Ramos (cell line): ENCODE measurements around the gene ADGRD2.

Experiments
- in situ Hi-C: fragments of 300-500 bp; cut with MboI; formaldehyde crosslinking; loops from one replicate; pipeline ENCODE4 v1.14.3; 2022; ENCODE audit warnings: low sequenced_read_pairs; ENCODE audit not compliant: unreplicated experiment

ADGRD2 gene

DNA sequence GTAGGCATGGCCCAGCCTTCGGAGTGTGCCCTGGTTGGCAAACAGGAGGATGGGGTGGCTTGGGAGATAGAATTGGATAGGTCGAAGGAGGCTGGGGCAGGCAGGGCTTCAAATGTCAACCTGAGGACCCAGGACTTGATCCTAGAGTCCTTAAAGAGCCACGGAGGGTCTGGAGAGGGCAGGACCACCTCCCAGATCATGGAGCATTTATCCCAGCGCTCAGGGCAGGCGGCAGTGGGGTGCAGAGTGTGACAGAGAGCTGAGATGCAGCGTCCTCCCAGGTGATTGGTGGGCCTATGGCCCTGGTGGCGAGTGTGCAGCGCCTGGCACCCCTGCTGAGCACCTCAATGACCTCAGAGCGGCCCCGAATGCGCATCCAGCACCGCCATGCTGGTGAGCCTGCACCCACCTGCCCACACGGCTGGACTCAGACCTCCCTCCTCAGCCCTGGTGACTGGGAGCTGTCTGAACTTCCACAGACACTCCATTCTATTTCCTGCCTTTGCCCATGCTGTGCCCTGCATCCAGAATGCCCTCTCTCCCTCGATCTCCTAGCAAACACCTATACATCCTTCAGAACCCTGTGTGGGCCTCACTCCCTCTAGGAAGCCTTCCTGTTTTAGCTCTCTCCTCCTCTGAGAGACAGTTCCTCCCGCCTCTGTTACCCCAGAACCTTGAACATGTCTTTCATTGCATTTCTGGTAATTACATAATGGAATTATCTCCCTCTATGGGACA is 6.3 kb downstream of the ADGRD2 start:
- in situ Hi-C loops: no loop called here

DNA sequence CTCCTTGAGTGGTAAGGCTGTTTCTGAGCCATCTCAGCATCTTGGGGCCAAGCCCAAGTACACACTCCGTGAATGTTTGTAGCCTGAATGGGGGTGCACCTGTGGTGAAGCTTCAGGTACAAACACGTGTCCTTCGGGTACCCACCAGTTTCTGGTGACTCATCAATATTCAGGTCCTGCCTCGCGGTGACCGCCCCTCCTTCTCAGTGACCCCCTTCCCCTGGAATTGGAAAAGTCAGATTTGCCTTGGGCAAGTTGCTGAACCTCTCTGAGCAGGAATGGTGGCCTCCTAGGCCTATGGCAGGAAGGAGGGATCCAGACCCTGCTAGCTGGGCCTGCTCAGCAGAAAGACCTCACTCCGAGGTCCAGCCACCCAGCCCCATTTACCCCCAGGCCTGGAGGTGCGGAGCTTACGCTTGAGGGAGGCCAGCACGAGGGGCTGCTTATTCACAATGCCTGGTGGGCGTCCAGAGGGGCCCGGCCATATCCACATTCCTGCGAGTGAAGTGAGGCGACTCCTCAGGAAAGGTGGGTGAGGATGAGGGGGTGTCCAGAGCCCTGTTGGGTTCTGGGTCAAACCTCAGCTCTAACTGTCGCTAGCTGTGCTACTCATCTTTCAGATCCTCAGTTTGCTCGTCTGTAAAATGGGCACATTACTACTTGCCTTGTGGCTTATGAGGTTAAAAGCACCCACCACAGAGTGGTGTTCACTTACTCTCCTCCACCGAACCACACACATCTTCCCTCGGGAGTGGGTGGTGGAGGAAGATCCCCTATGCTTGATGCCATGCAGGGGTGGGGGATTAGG is 7.0 kb downstream of the ADGRD2 start:
- in situ Hi-C loops: no loop called here

DNA sequence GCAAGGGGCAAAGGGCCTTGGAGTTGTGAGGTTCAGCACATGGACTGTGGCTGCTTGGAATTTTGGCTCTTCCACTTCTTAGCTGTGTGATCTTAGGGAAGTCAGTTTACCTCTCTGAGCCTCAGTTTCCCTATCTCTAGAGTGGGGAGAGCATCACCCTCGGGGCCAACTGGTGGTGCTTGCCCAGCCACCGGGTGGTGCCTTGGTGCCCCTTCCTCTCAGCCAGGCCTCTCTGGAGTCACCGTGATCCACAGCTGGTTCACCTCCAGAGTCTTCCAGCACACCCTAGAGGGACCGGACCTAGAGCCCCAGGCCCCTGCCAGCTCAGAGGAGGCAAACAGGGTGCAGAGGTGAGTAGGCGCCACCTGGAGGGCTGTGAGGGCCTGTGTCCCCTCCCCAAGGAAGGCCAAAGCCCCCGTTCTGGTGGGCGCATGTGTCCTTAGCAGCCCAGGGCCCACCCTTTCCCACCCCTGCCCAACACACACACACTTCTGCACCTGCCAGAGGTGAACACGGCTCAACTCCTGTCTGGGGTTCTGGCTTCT is 7.7 kb downstream of the ADGRD2 start:
- in situ Hi-C loops: no loop called here

DNA sequence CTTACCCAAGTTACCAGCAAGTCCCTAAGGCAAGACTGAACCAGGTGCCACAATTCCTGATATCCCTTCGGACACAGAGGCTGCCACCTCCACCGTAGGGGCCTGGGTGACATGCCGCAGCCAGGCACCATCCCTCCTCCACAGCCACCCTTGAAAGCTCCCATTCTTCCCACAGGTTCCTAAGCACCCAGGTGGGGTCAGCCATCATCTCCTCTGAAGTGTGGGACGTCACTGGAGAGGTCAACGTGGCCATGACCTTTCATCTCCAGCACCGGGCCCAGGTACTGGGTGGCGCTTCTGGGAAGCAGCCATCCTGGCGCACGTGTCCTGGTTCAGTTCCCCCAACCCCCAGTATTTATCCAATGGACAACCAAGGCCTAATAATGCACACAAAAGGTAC is 8.2 kb downstream of the ADGRD2 start:
- in situ Hi-C loops: no loop called here

DNA sequence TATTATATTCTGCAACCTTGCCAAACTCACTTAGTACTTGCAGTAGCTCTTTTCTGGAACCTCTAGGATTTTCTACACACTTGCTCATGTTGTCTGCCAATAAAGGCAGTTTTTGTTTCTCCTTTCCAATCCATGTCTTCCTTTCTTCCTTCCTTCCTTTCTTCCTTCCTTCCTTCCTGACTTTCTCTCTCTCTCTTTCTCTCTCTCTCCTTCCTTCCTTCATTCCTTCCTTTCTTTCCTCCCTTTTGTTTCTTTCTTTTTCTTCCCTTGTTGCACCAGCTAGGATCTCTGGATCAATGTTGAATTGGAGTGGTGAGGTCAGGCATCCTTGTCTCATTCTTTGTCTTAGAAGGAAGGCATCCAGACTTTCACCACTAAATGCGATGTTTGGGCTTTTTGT is 12.5 kb downstream of the ADGRD2 start:
- in situ Hi-C loops: no loop called here

DNA sequence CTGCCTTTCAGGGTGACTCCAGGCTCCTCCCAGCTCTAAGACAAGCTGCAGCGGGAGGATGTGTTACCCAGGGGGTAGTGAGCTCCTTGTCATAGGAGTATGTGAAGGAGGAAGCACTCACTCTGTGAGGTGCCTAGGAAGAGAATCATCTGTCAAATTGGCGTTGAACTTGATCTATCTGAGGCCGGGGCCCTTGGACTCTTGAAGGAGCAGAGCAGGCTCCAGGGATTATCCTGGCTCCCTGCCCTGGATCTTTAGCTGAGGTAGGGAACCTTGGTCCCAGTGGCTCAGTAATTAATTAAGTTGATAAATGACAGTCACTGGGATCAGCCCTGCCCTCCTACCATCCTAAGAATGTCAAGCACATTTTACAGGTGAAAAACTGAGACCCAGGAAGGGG is 15.5 kb downstream of the ADGRD2 start:
- in situ Hi-C loops: no loop called here

DNA sequence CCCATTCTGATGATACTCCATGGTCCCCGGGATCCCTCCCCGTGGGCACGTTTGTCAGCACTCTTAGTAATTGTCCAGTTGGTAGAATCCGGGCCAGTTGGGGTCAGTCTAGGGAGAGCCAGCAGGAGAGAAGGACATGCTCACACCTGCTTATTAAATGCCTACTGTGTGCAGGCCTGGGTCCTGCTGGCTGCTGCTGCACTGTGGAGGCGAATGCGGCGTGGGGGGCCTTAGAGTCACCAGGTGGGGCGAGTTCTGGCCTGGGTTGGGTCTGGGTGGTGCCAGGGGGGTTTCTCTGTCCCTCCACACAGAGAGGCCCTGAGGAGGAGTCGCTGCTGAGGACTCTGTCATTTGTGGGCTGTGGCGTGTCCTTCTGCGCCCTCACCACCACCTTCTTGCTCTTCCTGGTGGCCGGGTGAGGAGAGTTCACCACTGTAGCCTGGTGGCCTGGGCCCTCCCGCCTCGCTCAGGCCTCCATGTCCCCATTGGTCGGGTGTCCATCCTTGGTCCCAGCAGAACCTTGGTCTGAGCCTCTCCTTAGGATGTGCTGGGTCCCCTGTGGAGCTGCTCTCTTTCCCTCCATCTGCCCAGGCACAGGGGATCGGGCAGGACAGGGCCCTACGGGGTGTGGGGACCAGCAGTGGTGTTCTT is 17.3 kb downstream of the ADGRD2 start:
- in situ Hi-C loops: no loop called here

DNA sequence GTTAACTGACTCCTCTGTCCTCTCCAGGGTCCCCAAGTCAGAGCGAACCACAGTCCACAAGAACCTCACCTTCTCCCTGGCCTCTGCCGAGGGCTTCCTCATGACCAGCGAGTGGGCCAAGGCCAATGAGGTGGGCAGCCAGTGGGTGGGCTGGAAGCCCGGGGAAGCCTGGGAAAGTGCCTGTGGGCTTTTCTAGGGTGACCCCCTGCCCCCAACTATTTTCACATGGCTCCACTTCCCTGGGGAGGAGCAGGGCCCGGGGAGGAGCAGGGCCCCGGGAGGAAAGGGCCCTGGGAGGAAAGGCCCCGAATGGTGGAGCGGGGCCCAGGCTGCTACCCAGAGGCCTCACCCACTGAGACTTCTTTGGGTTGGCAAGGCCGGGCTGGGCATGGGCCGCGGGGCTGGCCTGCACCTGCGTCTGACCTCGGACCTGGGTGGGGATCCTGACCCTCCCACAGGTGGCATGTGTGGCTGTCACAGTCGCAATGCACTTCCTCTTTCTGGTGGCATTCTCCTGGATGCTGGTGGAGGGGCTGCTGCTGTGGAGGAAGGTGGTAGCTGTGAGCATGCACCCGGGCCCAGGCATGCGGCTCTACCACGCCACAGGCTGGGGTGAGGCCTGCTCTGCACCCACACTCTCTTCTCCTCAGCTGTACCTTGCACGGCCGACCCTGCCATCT is 17.9 kb downstream of the ADGRD2 start:
- in situ Hi-C loops: no loop called here

DNA sequence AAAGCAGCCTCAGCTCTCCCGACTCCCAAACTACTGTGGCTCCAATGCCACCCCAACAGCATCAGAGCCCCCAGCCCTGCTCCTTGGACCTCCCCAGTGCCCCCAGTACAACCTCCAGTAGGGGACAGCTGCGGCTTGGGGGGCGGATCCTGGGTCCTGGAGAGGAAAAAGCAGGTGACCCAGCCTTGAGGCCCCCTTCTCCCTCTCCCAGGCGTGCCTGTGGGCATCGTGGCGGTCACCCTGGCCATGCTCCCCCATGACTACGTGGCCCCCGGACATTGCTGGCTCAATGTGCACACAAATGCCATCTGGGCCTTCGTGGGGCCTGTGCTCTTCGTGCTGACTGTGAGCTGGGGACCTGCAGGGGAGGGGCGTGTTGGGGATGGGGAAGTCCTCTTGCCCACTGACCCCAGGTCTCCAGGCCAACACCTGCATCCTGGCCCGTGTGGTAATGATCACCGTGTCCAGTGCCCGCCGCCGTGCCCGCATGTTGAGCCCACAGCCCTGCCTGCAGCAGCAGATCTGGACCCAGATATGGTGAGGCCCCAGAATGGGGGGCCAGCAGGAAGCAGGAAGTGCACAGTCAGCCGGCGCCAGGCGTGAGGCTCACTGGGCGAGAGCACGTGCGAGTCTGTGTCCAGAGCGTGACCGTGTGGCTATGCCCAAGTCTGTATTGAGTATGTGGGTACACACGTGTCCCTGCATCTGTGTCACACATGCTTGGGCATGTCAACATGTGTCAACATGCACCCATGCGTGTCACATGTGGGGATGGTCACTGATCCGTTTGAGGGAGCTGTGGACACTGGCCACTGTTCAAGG is 19.0 kb downstream of the ADGRD2 start:
- in situ Hi-C loops: no loop called here

DNA sequence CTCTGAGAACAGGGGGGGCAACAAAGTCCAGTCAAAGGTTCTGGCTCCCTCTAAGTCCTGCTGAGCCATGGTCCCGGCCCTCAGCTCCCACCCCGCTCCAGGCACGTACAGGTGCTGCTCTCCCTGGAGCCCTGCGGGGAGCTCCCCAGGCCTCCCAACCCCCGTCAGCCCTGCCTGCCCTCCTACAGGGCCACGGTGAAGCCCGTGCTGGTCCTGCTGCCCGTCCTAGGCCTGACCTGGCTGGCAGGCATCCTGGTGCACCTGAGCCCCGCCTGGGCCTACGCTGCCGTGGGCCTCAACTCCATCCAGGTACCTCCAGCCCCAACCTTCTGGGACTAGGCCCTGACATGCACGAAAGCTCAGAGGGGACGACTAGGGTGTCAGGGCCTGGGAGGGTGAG is 20.1 kb downstream of the ADGRD2 start:
- in situ Hi-C loops: no loop called here

DNA sequence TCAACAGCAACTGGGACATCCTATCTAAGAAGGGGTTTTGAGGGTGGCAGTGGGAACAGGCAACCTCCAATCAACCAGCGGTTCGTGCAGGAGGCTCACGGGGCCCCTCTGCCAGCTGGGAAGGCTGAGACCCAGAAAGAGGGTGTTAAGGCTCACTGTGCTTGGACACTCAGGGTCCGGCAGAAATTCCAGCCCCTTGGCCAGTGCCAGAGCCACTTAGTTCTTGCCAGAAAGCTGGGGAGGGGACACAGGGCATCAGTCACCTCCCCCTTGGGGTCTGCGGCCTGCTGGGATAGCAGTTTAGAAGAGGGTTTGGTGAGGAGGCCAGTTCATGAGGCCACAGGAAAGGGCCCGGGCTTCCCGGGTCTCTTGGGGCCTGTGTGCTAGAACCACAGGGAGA is 20.5 kb downstream of the ADGRD2 start:
- in situ Hi-C loops: no loop called here

DNA sequence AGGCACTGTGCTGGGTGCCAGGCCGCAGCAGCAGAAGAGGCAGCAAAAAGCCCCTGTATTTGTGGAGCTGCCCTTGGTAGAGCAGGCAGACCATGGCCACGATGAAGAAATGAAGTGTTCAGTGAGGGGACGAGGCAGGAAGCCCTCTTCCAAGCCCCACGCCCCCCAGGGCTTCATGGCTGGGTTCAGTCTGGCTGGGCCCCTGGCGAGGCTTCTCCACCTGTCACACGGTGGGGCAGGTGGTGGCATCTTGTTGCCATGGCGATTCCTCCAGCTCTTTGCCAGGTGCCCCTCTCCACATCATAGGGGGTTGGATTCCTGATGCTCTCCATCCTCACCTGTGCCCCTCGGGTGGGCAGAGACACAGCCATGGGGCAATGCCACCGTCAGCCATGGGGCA is 21.5 kb downstream of the ADGRD2 start:
- in situ Hi-C loops: no loop called here

DNA sequence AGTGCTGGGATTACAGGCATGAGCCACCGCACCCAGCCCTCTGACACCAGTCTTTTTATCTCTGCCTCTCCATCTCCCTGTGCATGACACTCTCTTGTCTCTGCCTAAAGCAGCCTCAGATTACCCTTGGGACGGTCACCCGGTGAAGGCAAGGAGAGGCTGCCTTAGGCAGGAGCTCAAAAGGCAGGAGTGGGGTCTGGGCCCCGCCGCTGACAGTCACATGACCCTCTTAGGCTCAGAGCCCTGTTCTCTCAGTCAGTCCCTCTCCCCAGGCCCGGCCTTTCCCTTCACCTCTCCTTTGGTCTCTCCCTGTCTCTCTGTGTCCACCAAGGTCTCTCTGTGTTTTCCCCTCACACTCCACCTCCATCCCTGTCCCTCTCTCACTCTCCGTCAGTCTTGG is 22.5 kb downstream of the ADGRD2 start:
- in situ Hi-C loops: no loop called here

DNA sequence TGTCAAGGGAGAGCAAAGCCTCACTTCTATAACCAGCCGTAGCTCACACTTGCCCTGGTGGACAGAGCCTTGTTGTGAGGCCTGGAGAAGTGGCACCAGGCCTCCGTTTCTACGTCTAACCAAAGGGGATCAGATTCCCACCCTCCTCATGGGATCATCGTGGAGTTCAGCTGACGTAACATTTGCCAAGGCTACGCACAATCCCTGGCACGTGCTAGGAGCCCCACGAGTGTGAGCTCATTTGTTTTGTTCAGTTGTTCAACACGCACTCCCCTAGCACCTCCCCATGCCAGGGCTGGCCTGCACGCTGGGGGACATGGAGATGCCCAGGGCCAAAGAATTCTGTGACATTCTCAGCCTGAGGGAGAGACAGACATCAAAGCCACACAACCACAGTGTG is 23.1 kb downstream of the ADGRD2 start:
- in situ Hi-C loops: no loop called here

DNA sequence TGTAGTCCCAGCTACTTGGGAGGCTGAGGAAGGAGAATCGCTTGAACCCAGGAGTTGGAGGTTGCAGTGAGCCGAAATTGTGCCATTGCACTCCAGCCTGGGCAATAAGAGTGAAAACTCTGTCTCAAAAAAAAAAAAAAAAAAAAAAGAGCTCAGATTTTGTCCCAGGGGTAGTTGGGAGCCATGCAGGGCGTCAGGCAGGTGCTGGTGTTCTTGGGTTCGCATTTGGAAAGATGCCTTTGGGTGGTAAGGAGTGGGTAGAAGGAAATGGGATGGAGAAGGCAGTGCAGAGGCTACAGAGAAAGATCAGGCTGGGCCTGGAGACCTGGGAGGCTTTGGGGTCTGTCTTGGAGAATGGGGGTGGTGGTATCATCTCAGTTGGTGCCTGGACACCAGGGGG is 23.9 kb downstream of the ADGRD2 start:
- in situ Hi-C loops: no loop called here

DNA sequence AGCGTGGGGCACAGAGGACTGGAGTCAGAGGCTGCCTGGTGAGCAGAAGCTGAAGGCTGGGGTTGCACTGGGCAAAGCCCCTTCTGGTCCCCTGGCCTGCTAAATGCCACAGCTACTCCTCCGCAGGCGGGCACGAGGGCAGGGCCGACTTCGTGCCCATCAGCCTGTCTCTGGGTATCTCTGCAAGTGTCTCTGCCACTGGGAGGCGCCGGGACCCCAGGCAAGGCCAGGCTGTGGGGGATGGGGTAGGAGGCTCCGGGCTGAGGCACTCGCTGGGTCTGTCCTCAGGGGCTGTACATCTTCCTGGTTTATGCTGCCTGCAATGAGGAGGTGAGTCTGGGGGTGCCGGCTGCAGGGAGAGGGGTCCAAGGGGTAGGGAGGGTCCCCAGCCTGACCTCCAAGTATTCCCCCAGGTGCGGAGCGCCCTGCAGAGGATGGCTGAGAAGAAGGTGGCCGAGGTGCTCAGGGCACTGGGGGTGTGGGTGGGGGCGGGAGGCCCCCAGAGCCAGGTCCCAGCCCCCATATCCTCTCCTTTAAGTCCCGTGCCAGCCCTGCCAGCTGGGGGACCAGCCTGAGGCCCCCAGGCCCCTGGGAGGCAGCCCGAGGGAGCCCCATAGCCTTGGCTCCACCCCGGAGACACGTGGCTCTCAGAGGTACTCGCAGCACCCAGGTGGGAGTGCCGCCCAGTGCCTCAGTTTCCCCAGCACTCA is 25.1 kb downstream of the ADGRD2 start:
- in situ Hi-C loops: no loop called here

DNA sequence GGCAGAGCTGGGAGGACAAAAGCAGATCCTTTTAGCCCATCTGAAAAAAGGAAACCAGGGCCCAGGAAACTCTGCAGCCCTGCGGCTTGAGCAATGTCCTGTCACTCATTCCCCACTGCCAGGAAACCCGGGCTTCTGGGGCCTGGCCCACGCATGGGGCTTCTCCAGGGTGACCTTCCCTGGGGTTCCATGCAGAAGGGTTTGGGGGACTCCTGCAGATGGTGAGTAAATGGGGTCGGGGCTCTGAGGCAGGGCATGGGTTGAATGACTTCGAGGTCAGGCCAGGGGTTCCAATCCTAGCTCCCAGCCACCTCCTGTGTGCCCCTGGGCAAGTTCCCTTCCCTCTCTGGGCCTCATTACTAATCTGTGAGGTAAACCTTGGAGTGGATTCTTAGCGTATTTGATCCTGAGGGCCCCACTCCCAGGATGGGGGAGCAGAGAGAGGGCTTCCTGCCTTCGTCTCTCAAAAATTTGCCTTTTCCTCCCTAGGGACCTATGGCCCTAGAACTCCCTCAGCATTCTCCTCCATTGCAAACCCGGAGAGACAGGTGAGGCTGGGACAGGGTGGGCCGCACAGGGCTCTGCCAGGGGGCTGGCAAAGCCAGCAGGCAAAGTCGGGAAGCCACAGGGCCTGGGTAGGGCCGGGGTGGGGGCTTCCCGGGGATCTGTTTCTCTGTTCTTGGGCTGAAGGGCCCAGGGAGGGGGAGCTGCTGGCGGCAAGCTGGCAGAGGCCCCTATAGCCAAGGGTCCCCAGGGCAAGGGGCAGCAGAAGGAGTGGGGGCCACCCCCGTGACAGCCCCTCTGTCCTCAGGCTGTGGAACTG is 25.8 kb downstream of the ADGRD2 start:
- in situ Hi-C loops: no loop called here

DNA sequence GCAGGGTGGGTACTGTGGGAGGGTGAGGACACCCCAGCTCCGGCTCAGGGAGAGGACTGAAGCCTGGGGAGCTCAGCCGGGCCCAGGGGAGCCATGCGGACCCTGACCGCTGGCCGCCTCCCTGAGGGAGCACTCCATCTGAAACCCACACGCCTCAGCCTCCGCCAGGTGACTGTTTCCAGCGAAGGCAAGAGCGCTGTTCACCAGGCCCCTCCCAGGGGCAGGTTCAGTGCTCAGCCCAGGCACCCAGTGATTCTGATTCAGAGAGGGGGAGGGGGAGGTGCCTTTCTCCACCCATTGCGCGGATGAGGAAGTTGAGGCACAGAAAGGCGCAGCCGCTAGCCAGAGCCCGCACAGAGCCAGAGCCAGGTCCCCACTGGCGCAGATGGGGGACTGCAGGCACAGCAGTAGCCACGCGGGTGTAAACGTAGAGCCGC is 27.0 kb downstream of the ADGRD2 start:
- in situ Hi-C loops: no loop called here
